ENCODE measurements around the gene TTLL13. TPM values are rescaled to one million over a fixed set of nuclear protein-coding genes. Genes with fewer than 3 reads are reported as not detected.
A peak's percentile ranks its signal among the peaks of the same experiment; 100 is the strongest.

The TTLL13 gene
- total and polyA plus RNA-seq, 2 of the 8 experiments (the other 6 are each of a cell fraction or from before 2014, with no cell fraction given): 0.03 TPM; not detected in 1

GRCh38 chr15:90233387-90234095 is 15.8 kb upstream of the TTLL13 start, which contains the start of gene CIB1:
Gene CIB1 (minus strand): TSS chr15:90233941. CDS start chr15:90233885, 56 bp downstream.
- Histone ChIP-seq H3K14ac (ENCODE audit: insufficient read length) (no peak within 1 kb of the TSS), H3K27ac (ENCODE audit: low read depth, low read length) (no peak within 1 kb of the TSS), H4K20me1 (replicated peaks in 1 of 2; ENCODE audit: control insufficient read depth in 1 of 2, insufficient read depth in 2 of 2, low read length in 2 of 2) (peaks cover 0 to 4% of the 10 kb centered on the region in 2 experiments), H3K18ac (ENCODE audit: extremely low read depth, low read length) (no peak within 1 kb of the TSS), H2BK12ac (ENCODE audit: low read depth, low read length) (no peak within 1 kb of the TSS), H3K27me3 (replicated peaks in 1 of 4; ENCODE audit: control insufficient read depth in 3 of 4, extremely low read depth in 1 of 4, insufficient read depth in 3 of 4, low read length in 3 of 4) (no peaks in the 10 kb centered on the region), H3K4me3 (ENCODE audit: extremely low read depth in 1 of 4, insufficient read depth in 2 of 4, low read depth in 3 of 4, low read length in 4 of 4) (peak within 1 kb of the TSS; percentile 57 to 76 (median 73)), H4K91ac (replicated peaks; ENCODE audit: insufficient read length, low read length) (no peak within 1 kb of the TSS), H3K9me3 (ENCODE audit: insufficient read depth in 2 of 2, low read depth in 1 of 2, low read length in 1 of 2) (no peaks in the 10 kb centered on the region), H3K23me2 (ENCODE audit: low read depth, low read length) (peaks cover 5% of the 10 kb centered on the region), H3K9ac (replicated peaks in 1 of 4; ENCODE audit: extremely low read depth in 1 of 4, low read depth in 3 of 4, low read length in 3 of 4) (peak within 1 kb of the TSS; percentile 35 to 59 (median 50)), H2AFZ (ENCODE audit: low read length) (no peak within 1 kb of the TSS; the same call in 1 of the 2 replicates), H3K36me3 (ENCODE audit: control insufficient read depth in 2 of 4, insufficient read depth in 4 of 4, low read length in 3 of 4) (peaks cover 0 to 9% (median 7%) of the 10 kb centered on the region in 4 experiments; a peak in 4 of 8 replicates), H4K5ac (ENCODE audit: insufficient read length, low read depth, low read length) (no peak within 1 kb of the TSS), H3K4me2 (ENCODE audit: insufficient read depth in 1 of 2, low read depth in 2 of 2, low read length in 2 of 2) (peak within 1 kb of the TSS; percentile 57 to 86), H2AK5ac (ENCODE audit: low read depth, low read length) (no peak within 1 kb of the TSS), H3K79me2 (ENCODE audit: control insufficient read depth in 1 of 2, insufficient read depth in 2 of 2, low read length in 2 of 2) (no peaks in the 10 kb centered on the region), H3K23ac (ENCODE audit: insufficient read length) (no peak within 1 kb of the TSS), H3K56ac (replicated peaks; ENCODE audit: insufficient read length, low read depth, low read length) (no peak within 1 kb of the TSS), H3K79me1 (ENCODE audit: low read depth, low read length) (peaks cover 6% of the 10 kb centered on the region), H3K4me1 (replicated peaks in 1 of 4; ENCODE audit: control insufficient read depth in 3 of 4, insufficient read depth in 4 of 4, low read length in 3 of 4) (peaks cover 0 to 6% (median under 1%) of the 10 kb centered on the region in 4 experiments; a peak in 4 of 7 replicates), H2BK5ac (ENCODE audit: low read depth, low read length) (no peak within 1 kb of the TSS), H2BK20ac (ENCODE audit: low read length) (no peak within 1 kb of the TSS), H2BK120ac (replicated peaks; ENCODE audit: low read depth, low read length) (no peak within 1 kb of the TSS), H3K4ac (replicated peaks; ENCODE audit: insufficient read length, low read depth, low read length) (peak within 1 kb of the TSS; percentile 28), H2BK15ac (ENCODE audit: low read length) (no peak within 1 kb of the TSS), H4K8ac (ENCODE audit: extremely low read depth, insufficient read depth, low read length) (peak within 1 kb of the TSS; percentile 88; the same call in 1 of the 2 replicates)
- ChIA-PET CTCF (ENCODE audit: partially characterized antibody) (interaction anchor here (0.5 to 4.6 kb wide), 32 partner anchors 8 to 472 kb away, joined by 3 to 47 read pairs (median 4); partner anchors contain the start of genes IDH2, NGRN and TTLL13), POLR2A (ENCODE audit: partially characterized antibody) (interaction anchor here (0.8 to 2.3 kb wide), 8 partner anchors 9 to 58 kb away, joined by 3 to 12 read pairs (median 4); partner anchors contain the start of genes SEMA4B and TTLL13)
- 4% methylated on average over 27 of the region's 63 CpGs; no CpG with 5 or more reads in 1 of the 2 experiments for WGBS, 2 experiments (ENCODE audit: extremely low coverage in 1 of 2, insufficient coverage in 1 of 2, insufficient read length in 1 of 2, insufficient replicate concordance in 2 of 2, low coverage in 1 of 2, low lambda C conversion rate in 2 of 2, missing lambda C conversion rate in 1 of 2)
- FAIRE-seq (no peak), DNase-seq (ENCODE audit: low read depth in 1 of 2, low spot score in 2 of 2) (peak; percentile 76 to 94)
- TF ChIP-seq EGR1 (IDR thresholded peaks at IDR 0.05; ENCODE audit: borderline replicate concordance, low read depth, low read length) (peak; percentile 34; the same call in 1 of the 2 replicates), ASH2L (IDR thresholded peaks at IDR 0.05; ENCODE audit: low read length) (peak; percentile 84), MAX (IDR thresholded peaks at IDR 0.05) (no peak; the same call in 1 of the 2 replicates), KDM4A (IDR thresholded peaks at IDR 0.05; ENCODE audit: low read depth, low read length, severe bottlenecking) (peak; percentile 85), TAF1 (IDR thresholded peaks at IDR 0.05; ENCODE audit: low read depth, low read length) (0 out of 2 replicates have a peak, but pooled peaks have one; percentile 8), PHF8 (conservative IDR thresholded peaks at IDR 0.05; ENCODE audit: low read depth, low read length) (peak; percentile 33; the same call in 1 of the 2 replicates), CREB1 (IDR thresholded peaks at IDR 0.05) (peak; percentile 78; the same call in 1 of the 2 replicates), POU5F1 (IDR thresholded peaks at IDR 0.05; ENCODE audit: low read depth, low read length) (no peak), TBP (IDR thresholded peaks at IDR 0.05; ENCODE audit: low read depth, low read length) (no peak), POLR2A (IDR thresholded peaks at IDR 0.05; ENCODE audit: control extremely low read depth in 1 of 2, low read depth in 2 of 2, low read length in 2 of 2) (peak in 1 of 2 experiments; percentile 67; a peak in 2 of 3 replicates), E2F6 (IDR thresholded peaks at IDR 0.05) (peak; percentile 43; the same call in 1 of the 2 replicates)
